Measurements from ENCODE around the gene FADS2.

Gene FADS2

GRCh38 chr11:61907871-61908729, 80.0 kb downstream of the FADS2 start:
- no peak for DNase-seq

GRCh38 chr11:61908730-61909316, 80.7 kb downstream of the FADS2 start:
- DNase-seq = no peak

- no peak for DNase-seq
These were observed 82.4 kb downstream of the FADS2 start for GRCh38 chr11:61910187-61911127.

GRCh38 chr11:61911128-61911700, 83.1 kb downstream of the FADS2 start:
- DNase-seq = no peak

- DNase-seq = no peak
These were observed 83.8 kb downstream of the FADS2 start for GRCh38 chr11:61911701-61912529.

GRCh38 chr11:61912530-61912898, 84.4 kb downstream of the FADS2 start:
- no peak for DNase-seq

GRCh38 chr11:61912991-61913698, 85.0 kb downstream of the FADS2 start:
- DNase-seq = no peak

- no peak for DNase-seq
These were observed 85.7 kb downstream of the FADS2 start for GRCh38 chr11:61913699-61914395.

- no peak for DNase-seq
These were observed 86.5 kb downstream of the FADS2 start for GRCh38 chr11:61914471-61915171.

GRCh38 chr11:61916737-61917333, 88.7 kb downstream of the FADS2 start:
- DNase-seq = no peak
